Stimulated activated CD4-positive, alpha-beta T cell treated with anti-CD3 and anti-CD28 coated beads, Interleukin-4, amount 100 ng/mL, for 4 hours (primary cell): ENCODE measurements around the gene ELN.
"Not testable (repeated sequence)": the region's sequence is repeated elsewhere in the genome, so short reads cannot be mapped to it uniquely, and the experiment has no call there.

ENCODE experiments used
- DNase-seq, 2 experiments: peaks; one replicate each; pipeline ENCODE4 v3.0.0-alpha.2; 2020

The ELN gene

GRCh38 chr7:74001150-74001494 is 26.9 kb upstream of the ELN start:
- no peak for DNase-seq

- no peak for DNase-seq
Measured at GRCh38 chr7:74002474-74003017, 25.4 kb upstream of the ELN start.

- DNase-seq = no peak
Measured at GRCh38 chr7:74003621-74004020, 24.4 kb upstream of the ELN start.

GRCh38 chr7:74006032-74006431 is 21.9 kb upstream of the ELN start:
- DNase-seq = no peak

- DNase-seq = no peak
Measured at GRCh38 chr7:74006451-74007241, 21.3 kb upstream of the ELN start.

- DNase-seq = no peak
Measured at GRCh38 chr7:74007242-74007567, 20.8 kb upstream of the ELN start.

GRCh38 chr7:74008687-74009086 is 19.3 kb upstream of the ELN start:
- no peak for DNase-seq

- no peak for DNase-seq
Measured at GRCh38 chr7:74009719-74010118, 18.3 kb upstream of the ELN start.

- no peak for DNase-seq
Measured at GRCh38 chr7:74010407-74010806, 17.6 kb upstream of the ELN start.

- DNase-seq = not testable (repeated sequence)
Measured at GRCh38 chr7:74011421-74011820, 16.6 kb upstream of the ELN start.

GRCh38 chr7:74012842-74013249 is 15.1 kb upstream of the ELN start:
- no peak for DNase-seq

GRCh38 chr7:74013539-74014272 is 14.3 kb upstream of the ELN start:
- DNase-seq = no peak

- no peak for DNase-seq
Measured at GRCh38 chr7:74014931-74015330, 13.0 kb upstream of the ELN start.

- DNase-seq = no peak
Measured at GRCh38 chr7:74015670-74016069, 12.3 kb upstream of the ELN start.

GRCh38 chr7:74017125-74017524 is 10.8 kb upstream of the ELN start:
- no peak for DNase-seq

GRCh38 chr7:74018246-74018895 is 9.6 kb upstream of the ELN start:
- DNase-seq = no peak

- DNase-seq = no peak
Measured at GRCh38 chr7:74019149-74019548, 8.8 kb upstream of the ELN start.

GRCh38 chr7:74020390-74020789 is 7.6 kb upstream of the ELN start:
- DNase-seq = no peak

GRCh38 chr7:74021546-74022320 is 6.2 kb upstream of the ELN start:
- DNase-seq = no peak

GRCh38 chr7:74022507-74022906 is 5.5 kb upstream of the ELN start:
- no peak for DNase-seq

- DNase-seq = no peak
Measured at GRCh38 chr7:74023092-74023536, 4.9 kb upstream of the ELN start.

- no peak for DNase-seq
Measured at GRCh38 chr7:74023786-74024185, 4.2 kb upstream of the ELN start.

- no peak for DNase-seq
Measured at GRCh38 chr7:74025146-74025545, 2.8 kb upstream of the ELN start.
